RWPE1 (cell line): ENCODE results near the gene RBMS3.

Experiments used
- CTCF ChIA-PET: fragments of 350-600 bp; sonication (Branson Sonifier 250); formaldehyde crosslinking; extraction: SDS; loops from one replicate; lab custom pipeline; 2021; lab: Yijun Ruan, JAX
- POLR2A ChIA-PET: fragments of 400-600 bp; formaldehyde crosslinking; extraction: SDS; loops from one replicate; lab custom pipeline; 2020; ENCODE audit warnings: antibody characterized with exemption; ENCODE audit not compliant: low non-redundant PET; lab: Yijun Ruan, JAX
- DNase-seq: peaks from one replicate; pipeline ENCODE4 v3.0.0; 2012; ENCODE audit warnings: low spot score
- H3K27ac ChIP-seq: fragments of 450-650 bp; 2 replicates; pipeline ENCODE4 v1.5.1; 2017
- CTCF ChIP-seq: fragments of 450-650 bp; conservative IDR thresholded peaks from 2 replicates; pipeline ENCODE4 v1.5.1; 2017; ENCODE audit warnings: low read depth, mild to moderate bottlenecking

RBMS3 gene

GRCh38 chr3:29720665-29721064, 439.8 kb downstream of the RBMS3 start:
- no peak for TF ChIP-seq CTCF
- H3K27ac ChIP-seq = no peak overlapping the region
- no peak for DNase-seq
- ChIA-PET CTCF (no interaction called here), POLR2A (no interaction called here)

GRCh38 chr3:29721789-29722188, 440.9 kb downstream of the RBMS3 start:
- POLR2A ChIA-PET = no interaction called here
- CTCF ChIA-PET = no interaction called here
- no peak for TF ChIP-seq CTCF
- H3K27ac ChIP-seq = no peak overlapping the region
- no peak for DNase-seq

GRCh38 chr3:29731050-29731449, 450.2 kb downstream of the RBMS3 start:
- no peak for DNase-seq
- POLR2A ChIA-PET = no interaction called here
- CTCF ChIA-PET = no interaction called here
- no peak for TF ChIP-seq CTCF
- no peak overlapping the region for H3K27ac ChIP-seq

- H3K27ac ChIP-seq = no peak overlapping the region
- no peak for TF ChIP-seq CTCF
- ChIA-PET CTCF (no interaction called here), POLR2A (no interaction called here)
- DNase-seq = no peak
These were observed 460.4 kb downstream of the RBMS3 start for GRCh38 chr3:29741231-29741630.

- no peak overlapping the region for H3K27ac ChIP-seq
- ChIA-PET CTCF (no interaction called here), POLR2A (no interaction called here)
- no peak for DNase-seq
- no peak for TF ChIP-seq CTCF
These were observed 464.5 kb downstream of the RBMS3 start for GRCh38 chr3:29745232-29745870.

GRCh38 chr3:29746163-29746760, 465.4 kb downstream of the RBMS3 start:
- H3K27ac ChIP-seq = no peak overlapping the region
- TF ChIP-seq CTCF = no peak
- CTCF ChIA-PET = no interaction called here
- POLR2A ChIA-PET = no interaction called here
- no peak for DNase-seq
